Endothelial cell of umbilical vein (primary cell): Measurements from ENCODE around the gene ANGPT4. TPM values are rescaled to one million over a fixed set of nuclear protein-coding genes. Genes with fewer than 3 reads are reported as not detected.

Experiments used
- BruUV-seq: library from RNA; stranded (reverse); fragments of 400-500 nt; replicated peaks from 2 replicates; lab custom pipeline; 2021; lab: Mats Ljungman, UMichigan
- CTCF ChIA-PET: fragments of 300-600, 350-600 bp; sonication (Branson Sonifier 250); formaldehyde crosslinking; loops from one replicate; lab custom pipeline; 2021; ENCODE audit warnings: antibody characterized with exemption, inconsistent platforms; lab: Charles Lee
- POLR2A ChIA-PET: fragments of 300-600, 350-600 bp; sonication (Branson Sonifier 250); formaldehyde crosslinking; loops from one replicate; lab custom pipeline; 2021; ENCODE audit warnings: antibody characterized with exemption, inconsistent platforms; lab: Charles Lee
- DNase-seq: peaks from one replicate; pipeline ENCODE4 v3.0.0-alpha.2; 2011; ENCODE audit warnings: low read depth, low spot score
- FAIRE-seq: peaks from 2 replicates; lab custom pipeline; 2011; peaks lifted over from hg19 to GRCh38; lab: Jason Lieb, UNC
- H2AFZ ChIP-seq: 2 replicates; pipeline ENCODE4 v1.6.0; 2012; ENCODE audit warnings: low read depth, low read length, control low read depth, inconsistent platforms
- H3K27ac ChIP-seq: 2 replicates; pipeline ENCODE4 v1.5.1; 2011; ENCODE audit warnings: low read depth, mild to moderate bottlenecking, control low read depth, low read length, moderate library complexity; ENCODE audit not compliant: insufficient read depth
- H3K27me3 ChIP-seq, 2 experiments: 2 replicates each; pipeline versions ENCODE4 v1.6.0 to v1.6.1; 2011; ENCODE audit warnings: low read length in 2 of 2, mixed read lengths in 1 of 2; ENCODE audit not compliant: control insufficient read depth in 2 of 2, insufficient read depth in 2 of 2
- H3K36me3 ChIP-seq, 2 experiments: 2 replicates in 1 of 2; 3 replicates in 1 of 2; pipeline ENCODE4 v1.5.1; 2011; ENCODE audit warnings: low read length in 2 of 2, mild to moderate bottlenecking in 1 of 2, moderate library complexity in 1 of 2; ENCODE audit not compliant: control insufficient read depth in 2 of 2, insufficient read depth in 2 of 2; ENCODE audit errors: extremely low read depth in 1 of 2
- H3K4me1 ChIP-seq: 3 replicates; pipeline ENCODE4 v1.5.1; 2011; ENCODE audit warnings: mild to moderate bottlenecking, low read length; ENCODE audit not compliant: control insufficient read depth, insufficient read depth; ENCODE audit errors: extremely low read depth
- H3K4me2 ChIP-seq: 2 replicates; pipeline ENCODE4 v1.6.1; 2011; ENCODE audit warnings: low read length, control low read depth, mixed read lengths; ENCODE audit not compliant: insufficient read depth
- H3K4me3 ChIP-seq, 3 experiments: fragments of 200-600 bp in 1 of 3; sonication (generic), shearing (Covaris generic) in 1 of 3; replicated peaks in 1 of 3; 2 replicates each; pipeline ENCODE4 v1.5.1; 2011 to 2016; ENCODE audit warnings: control low read depth in 3 of 3, low read length in 3 of 3, mild to moderate bottlenecking in 2 of 3, inconsistent platforms in 1 of 3, low read depth in 1 of 3, moderate library complexity in 1 of 3; ENCODE audit not compliant: insufficient read depth in 1 of 3
- H3K79me2 ChIP-seq: 2 replicates; pipeline ENCODE4 v1.6.0; 2012; ENCODE audit warnings: low read length, inconsistent platforms; ENCODE audit not compliant: control insufficient read depth, insufficient read depth
- H3K9ac ChIP-seq: replicated peaks from 2 replicates; pipeline ENCODE3; 2011; ENCODE audit warnings: low read length, control low read depth; ENCODE audit not compliant: insufficient read depth; ENCODE audit errors: extremely low read depth
- H3K9me1 ChIP-seq: replicated peaks from 3 replicates; pipeline ENCODE4 v1.6.0; 2011; ENCODE audit warnings: mild to moderate bottlenecking, low read length; ENCODE audit not compliant: control insufficient read depth, insufficient read depth; ENCODE audit errors: extremely low read depth
- H3K9me3 ChIP-seq: replicated peaks from 2 replicates; pipeline ENCODE4 v1.5.1; 2012; ENCODE audit warnings: low read length, inconsistent platforms; ENCODE audit not compliant: control insufficient read depth, insufficient read depth
- H4K20me1 ChIP-seq: replicated peaks from 2 replicates; pipeline ENCODE3; 2011; ENCODE audit warnings: mild to moderate bottlenecking, low read length; ENCODE audit not compliant: control insufficient read depth, insufficient read depth; ENCODE audit errors: extremely low read depth
- CTCF ChIP-seq, 2 donors: IDR thresholded peaks; 1 replicate in 1 of 2; 2 replicates in 1 of 2; pipeline ENCODE4 v1.5.1; 2011; ENCODE audit warnings: low read length in 2 of 2, mild to moderate bottlenecking in 2 of 2, moderate library complexity in 2 of 2, control low read depth in 1 of 2, inconsistent platforms in 1 of 2, low read depth in 1 of 2; ENCODE audit not compliant: insufficient read depth in 1 of 2; ENCODE audit errors: extremely low read depth in 1 of 2
- EZH2 ChIP-seq: IDR thresholded peaks from 2 replicates; pipeline ENCODE4 v1.6.1; 2012; ENCODE audit warnings: borderline replicate concordance, low read depth, mild to moderate bottlenecking, moderate library complexity, low read length, inconsistent platforms; ENCODE audit not compliant: severe bottlenecking
- GATA2 ChIP-seq: IDR thresholded peaks from 2 replicates; pipeline ENCODE4 v1.7.0; 2011; ENCODE audit warnings: low read depth, mild to moderate bottlenecking, moderate library complexity, mixed read lengths, low read length; ENCODE audit not compliant: insufficient read length, insufficient read depth
- JUN ChIP-seq: IDR thresholded peaks from 2 replicates; pipeline ENCODE4 v1.6.1; 2011; ENCODE audit warnings: borderline replicate concordance, low read depth; ENCODE audit not compliant: insufficient read length, insufficient read depth
- MYC ChIP-seq: IDR thresholded peaks from one replicate; pipeline ENCODE4 v1.6.1; 2011; ENCODE audit warnings: mild to moderate bottlenecking, low read depth, low read length
- POLR2AphosphoS5 ChIP-seq: IDR thresholded peaks from 2 replicates; pipeline ENCODE4 v1.6.1; 2012; ENCODE audit warnings: low read depth, mild to moderate bottlenecking, control low read depth, low read length, moderate library complexity; ENCODE audit not compliant: insufficient read depth
- dilution Hi-C: fragments of 300-500 bp; cut with MboI; formaldehyde crosslinking; loops from one replicate; pipeline ENCODE4 v1.15.0; 2019; ENCODE audit warnings: low sequenced_read_pairs; ENCODE audit not compliant: extremely low pct_ligation_motif_present
- intact Hi-C: fragments of 100-400 bp; cut with micrococcal nuclease; formaldehyde crosslinking; loops from one replicate; pipeline ENCODE4 v1.10.0; 2022
- polyA plus RNA-seq, 4 experiments: library from polyadenylated mRNA; depleted of rRNA in 3 of 4; stranded (reverse) in 3 of 4; unstranded in 1 of 4; fragments of >200 nt; gene quantifications; 2 replicates each; pipeline versions ENCODE4 v1.2.1 to v1.2.3, GENCODE V29; 2011 to 2012; ENCODE audit warnings: missing spikeins in 1 of 4
- total RNA-seq: library from RNA; stranded (reverse); gene quantifications from 2 replicates; pipeline ENCODE4 v1.2.3, GENCODE V29; 2021

ANGPT4 gene
- total and polyA plus RNA-seq, 2 donors (not counting 3 experiments of a cell fraction or from before 2014, with no cell fraction given) = not detected

GRCh38 chr20:821731-822065 lies 94.4 kb downstream of the ANGPT4 start:
- no peak overlapping the region for H3K9ac ChIP-seq
- FAIRE-seq = no peak
- H3K4me2 ChIP-seq = no peak overlapping the region
- H3K9me3 ChIP-seq = no peaks in the 10 kb centered on the region
- H3K9me1 ChIP-seq = no peaks in the 10 kb centered on the region
- no peak overlapping the region for H3K27ac ChIP-seq
- no peak overlapping the region for H2AFZ ChIP-seq
- no peaks in the 10 kb centered on the region for H4K20me1 ChIP-seq
- TF ChIP-seq EZH2 (no peak), GATA2 (no peak), MYC (no peak), JUN (no peak), CTCF (IDR thresholded peaks at IDR 0.05; ENCODE audit: extremely low read depth in 1 of 2, insufficient read depth in 1 of 2, low read depth in 1 of 2, low read length in 2 of 2) (no peak), POLR2AphosphoS5 (no peak)
- POLR2A ChIA-PET = no interaction called here
- no TSS peak for BruUV-seq
- CTCF ChIA-PET = no interaction called here
- H3K36me3 ChIP-seq = no peaks in the 10 kb centered on the region
- H3K79me2 ChIP-seq = no peaks in the 10 kb centered on the region
- dilution Hi-C loops = no loop called here
- intact Hi-C loops = no loop called here
- no peak overlapping the region for H3K4me3 ChIP-seq
- no peak for DNase-seq
- H3K4me1 ChIP-seq = no peaks in the 10 kb centered on the region
- H3K27me3 ChIP-seq = no peaks in the 10 kb centered on the region
